ENCODE results near the gene CHKA. TPM values are rescaled to one million over a fixed set of nuclear protein-coding genes. Genes with fewer than 3 reads are reported as not detected.

Gene CHKA
- total and polyA plus RNA-seq, 2 of the 8 experiments (the other 6 are each of a cell fraction or from before 2014, with no cell fraction given), result 61.2 to 86.6 TPM

GRCh38 chr11:68076371-68077042, 44.7 kb downstream of the CHKA start:
- CTCF ChIA-PET (ENCODE audit: partially characterized antibody), result interaction anchor here (0.6 to 1.9 kb wide), 7 partner anchors 24 to 130 kb away, joined by 3 to 5 read pairs (median 3); partner anchors contain the start of gene TCIRG1
- peak overlapping the region; percentile 23; the same call in 1 of the 2 replicates for H4K8ac ChIP-seq (ENCODE audit: extremely low read depth, insufficient read depth, low read length)
- H3K14ac ChIP-seq (ENCODE audit: insufficient read length), result no peak overlapping the region
- peaks cover 18 to 67% (median 39%) of the 10 kb centered on the region in 4 experiments for H3K36me3 ChIP-seq (ENCODE audit: control insufficient read depth in 2 of 4, insufficient read depth in 4 of 4, low read length in 3 of 4)
- no peaks in the 10 kb centered on the region for H3K23me2 ChIP-seq (ENCODE audit: low read depth, low read length)
- no peak overlapping the region for H2BK5ac ChIP-seq (ENCODE audit: low read depth, low read length)
- H2BK12ac ChIP-seq (ENCODE audit: low read depth, low read length), result no peak overlapping the region
- WGBS, 2 experiments (ENCODE audit: extremely low coverage in 1 of 2, insufficient coverage in 1 of 2, insufficient read length in 1 of 2, insufficient replicate concordance in 2 of 2, low coverage in 1 of 2, low lambda C conversion rate in 2 of 2, missing lambda C conversion rate in 1 of 2), result 85% methylated on average over 11 of the region's 11 CpGs; no CpG with 5 or more reads in 1 of the 2 experiments
- H3K56ac ChIP-seq (replicated peaks; ENCODE audit: insufficient read length, low read depth, low read length), result no peak overlapping the region
- H3K9me3 ChIP-seq (ENCODE audit: insufficient read depth in 2 of 2, low read depth in 1 of 2, low read length in 1 of 2), result no peaks in the 10 kb centered on the region
- H3K18ac ChIP-seq (ENCODE audit: extremely low read depth, low read length), result no peak overlapping the region
- no peaks in the 10 kb centered on the region for H3K4me1 ChIP-seq (replicated peaks in 1 of 4; ENCODE audit: control insufficient read depth in 3 of 4, insufficient read depth in 4 of 4, low read length in 3 of 4)
- H2AFZ ChIP-seq (ENCODE audit: low read length), result no peak overlapping the region
- H2BK20ac ChIP-seq (ENCODE audit: low read length), result no peak overlapping the region
- H3K27ac ChIP-seq (ENCODE audit: low read depth, low read length), result no peak overlapping the region
- H2AK5ac ChIP-seq (ENCODE audit: low read depth, low read length), result no peak overlapping the region
- no peak overlapping the region for H3K4me2 ChIP-seq (ENCODE audit: insufficient read depth in 1 of 2, low read depth in 2 of 2, low read length in 2 of 2)
- no peak overlapping the region for H3K4ac ChIP-seq (replicated peaks; ENCODE audit: insufficient read length, low read depth, low read length)
- peaks cover 3 to 42% of the 10 kb centered on the region in 2 experiments for H3K79me2 ChIP-seq (ENCODE audit: control insufficient read depth in 1 of 2, insufficient read depth in 2 of 2, low read length in 2 of 2)
- H2BK15ac ChIP-seq (ENCODE audit: low read length), result no peak overlapping the region
- no peak for DNase-seq (ENCODE audit: low read depth in 1 of 2, low spot score in 2 of 2)
- H3K4me3 ChIP-seq (ENCODE audit: extremely low read depth in 1 of 4, insufficient read depth in 2 of 4, low read depth in 3 of 4, low read length in 4 of 4), result no peak overlapping the region
- POLR2A ChIA-PET (ENCODE audit: partially characterized antibody), result interaction anchor here (1.5 to 2.4 kb wide), 3 partner anchors 9 to 42 kb away, joined by 4 to 9 read pairs (median 5); no protein-coding TSS in a partner anchor
- H3K79me1 ChIP-seq (ENCODE audit: low read depth, low read length), result peaks cover 19% of the 10 kb centered on the region
- H4K5ac ChIP-seq (ENCODE audit: insufficient read length, low read depth, low read length), result no peak overlapping the region
- FAIRE-seq, result no peak
- no peak overlapping the region for H4K91ac ChIP-seq (replicated peaks; ENCODE audit: insufficient read length, low read length)
- H3K27me3 ChIP-seq (replicated peaks in 1 of 4; ENCODE audit: control insufficient read depth in 3 of 4, extremely low read depth in 1 of 4, insufficient read depth in 3 of 4, low read length in 3 of 4), result no peaks in the 10 kb centered on the region
- H4K20me1 ChIP-seq (replicated peaks in 1 of 2; ENCODE audit: control insufficient read depth in 1 of 2, insufficient read depth in 2 of 2, low read length in 2 of 2), result peaks cover 3 to 20% of the 10 kb centered on the region in 2 experiments
- no peak overlapping the region for H3K9ac ChIP-seq (replicated peaks in 1 of 4; ENCODE audit: extremely low read depth in 1 of 4, low read depth in 3 of 4, low read length in 3 of 4)
- H3K23ac ChIP-seq (ENCODE audit: insufficient read length), result no peak overlapping the region
- H2BK120ac ChIP-seq (replicated peaks; ENCODE audit: low read depth, low read length), result no peak overlapping the region
- TF ChIP-seq ATF2 (IDR thresholded peaks at IDR 0.05; ENCODE audit: low read length) (no peak), TAF1 (IDR thresholded peaks at IDR 0.05; ENCODE audit: low read depth, low read length) (no peak), CBX8 (IDR thresholded peaks at IDR 0.05; ENCODE audit: borderline replicate concordance, low read depth, low read length) (no peak), SUZ12 (IDR thresholded peaks at IDR 0.05; ENCODE audit: low read length) (no peak), MAFK (IDR thresholded peaks at IDR 0.05; ENCODE audit: low read depth, low read length) (no peak), PHF8 (conservative IDR thresholded peaks at IDR 0.05; ENCODE audit: low read depth, low read length) (no peak), CHD1 (IDR thresholded peaks at IDR 0.05; ENCODE audit: low read depth, low read length) (no peak), E2F6 (IDR thresholded peaks at IDR 0.05) (no peak)

Data from H1 (cell line).